GM12891 (cell line): Measurements from ENCODE around the gene TCFL5.

Experiments
- PAX5 ChIP-seq: IDR thresholded peaks from 2 replicates; pipeline ENCODE4 v1.6.1; 2011; ENCODE audit warnings: low read length, moderate library complexity, mild to moderate bottlenecking; ENCODE audit not compliant: insufficient read depth, severe bottlenecking
- POLR2A ChIP-seq: IDR thresholded peaks from 2 replicates; pipeline ENCODE4 v1.6.1; 2011; ENCODE audit warnings: low read depth, low read length, control low read depth
- POLR2AphosphoS5 ChIP-seq: IDR thresholded peaks from 2 replicates; pipeline ENCODE4 v1.6.1; 2011; ENCODE audit warnings: low read depth, low read length, control low read depth
- POU2F2 ChIP-seq: IDR thresholded peaks from 2 replicates; pipeline ENCODE4 v1.6.1; 2011; ENCODE audit warnings: low read depth, mild to moderate bottlenecking, control low read depth, low read length, moderate library complexity
- SPI1 ChIP-seq: IDR thresholded peaks from 2 replicates; pipeline ENCODE4 v1.6.1; 2011; ENCODE audit warnings: low read depth, low read length, control low read depth
- TAF1 ChIP-seq: IDR thresholded peaks from 2 replicates; pipeline ENCODE4 v1.6.1; 2011; ENCODE audit warnings: low read depth, low read length, control low read depth

- TF ChIP-seq POLR2AphosphoS5, result no peak
- TF ChIP-seq POLR2A, result no peak
- no peak for TF ChIP-seq TAF1
- no peak for TF ChIP-seq PAX5
- no peak for TF ChIP-seq SPI1
- no peak for TF ChIP-seq POU2F2
Observed at GRCh38 chr20:62823688-62824475, 37.7 kb downstream of the TCFL5 start.
